ENCODE data around the gene NFIB. TPM values are rescaled to one million over a fixed set of nuclear protein-coding genes. Genes with fewer than 3 reads are reported as not detected.

NFIB gene
- total and polyA plus RNA-seq, 2 of the 8 experiments (the other 6 are each of a cell fraction or from before 2014, with no cell fraction given), result 2.6 to 13.1 TPM

GRCh38 chr9:14243514-14244042, 70.4 kb downstream of the NFIB start (continued):
- TF ChIP-seq ATF2 (IDR thresholded peaks at IDR 0.05; ENCODE audit: low read length) (no peak), BACH1 (IDR thresholded peaks at IDR 0.05; ENCODE audit: low read length) (no peak), HDAC6 (IDR thresholded peaks at IDR 0.05; ENCODE audit: low read depth, low read length) (no peak), GTF2F1 (IDR thresholded peaks at IDR 0.05; ENCODE audit: borderline replicate concordance, low read depth, low read length) (no peak), HDAC2 (IDR thresholded peaks at IDR 0.05; ENCODE audit: borderline replicate concordance in 1 of 2, low read depth in 2 of 2, low read length in 2 of 2) (no peak), SP1 (IDR thresholded peaks at IDR 0.05; ENCODE audit: low read depth, low read length) (no peak), JUN (IDR thresholded peaks at IDR 0.05; ENCODE audit: low read depth, low read length) (no peak), SAP30 (IDR thresholded peaks at IDR 0.05; ENCODE audit: insufficient read depth, insufficient replicate concordance, low read length) (no peak), BRCA1 (IDR thresholded peaks at IDR 0.05; ENCODE audit: low read depth, low read length) (no peak)
